Measurements from ENCODE around the gene IRS4. TPM values are rescaled to one million over a fixed set of nuclear protein-coding genes. Genes with fewer than 3 reads are reported as not detected.

Gene IRS4
- total and polyA plus RNA-seq, 10 of the 15 experiments (the other 5 are each of a cell fraction or from before 2014, with no cell fraction given) = 0.03 to 0.11 (median 0.04) TPM; not detected in 7

- Histone ChIP-seq H4K20me1 (ENCODE audit: control insufficient read depth, insufficient read depth) (no peaks in the 10 kb centered on the region), H2AFZ (ENCODE audit: control insufficient read depth, low read depth, low read length) (no peak overlapping the region), H3K4me3 (no peak overlapping the region), H3K4me2 (ENCODE audit: control insufficient read depth, insufficient read depth) (no peak overlapping the region), H3K9me3 (replicated peaks; ENCODE audit: control insufficient read depth, insufficient read depth, low read length) (no peaks in the 10 kb centered on the region), H3K27me3 (replicated peaks in 1 of 2; ENCODE audit: control insufficient read depth in 2 of 2, insufficient read depth in 2 of 2, low read length in 1 of 2) (no peaks in the 10 kb centered on the region), H3K79me2 (ENCODE audit: control insufficient read depth, insufficient read depth, low read length) (no peaks in the 10 kb centered on the region), H3K27ac (ENCODE audit: control insufficient read depth, insufficient read depth) (no peak overlapping the region), H3K4me1 (ENCODE audit: control insufficient read depth, insufficient read depth, low read length) (no peaks in the 10 kb centered on the region), H3K9ac (ENCODE audit: control insufficient read depth, insufficient read depth, low read length) (no peak overlapping the region), H3K36me3 (ENCODE audit: control insufficient read depth in 2 of 2, insufficient read depth in 2 of 2, low read length in 1 of 2) (no peaks in the 10 kb centered on the region)
- TF ChIP-seq ATF3 (IDR thresholded peaks at IDR 0.05; ENCODE audit: borderline replicate concordance, extremely low read depth, low read depth, low read length) (no peak), CHD1 (IDR thresholded peaks at IDR 0.05; ENCODE audit: low read depth, low read length) (no peak), MAX (IDR thresholded peaks at IDR 0.05; ENCODE audit: low read depth, low read length) (no peak), NFYA (IDR thresholded peaks at IDR 0.05; ENCODE audit: borderline replicate concordance, low read depth, low read length) (no peak), ATF7 (IDR thresholded peaks at IDR 0.05; ENCODE audit: low read depth) (no peak)
- TF ChIP-seq, protein P1, sequence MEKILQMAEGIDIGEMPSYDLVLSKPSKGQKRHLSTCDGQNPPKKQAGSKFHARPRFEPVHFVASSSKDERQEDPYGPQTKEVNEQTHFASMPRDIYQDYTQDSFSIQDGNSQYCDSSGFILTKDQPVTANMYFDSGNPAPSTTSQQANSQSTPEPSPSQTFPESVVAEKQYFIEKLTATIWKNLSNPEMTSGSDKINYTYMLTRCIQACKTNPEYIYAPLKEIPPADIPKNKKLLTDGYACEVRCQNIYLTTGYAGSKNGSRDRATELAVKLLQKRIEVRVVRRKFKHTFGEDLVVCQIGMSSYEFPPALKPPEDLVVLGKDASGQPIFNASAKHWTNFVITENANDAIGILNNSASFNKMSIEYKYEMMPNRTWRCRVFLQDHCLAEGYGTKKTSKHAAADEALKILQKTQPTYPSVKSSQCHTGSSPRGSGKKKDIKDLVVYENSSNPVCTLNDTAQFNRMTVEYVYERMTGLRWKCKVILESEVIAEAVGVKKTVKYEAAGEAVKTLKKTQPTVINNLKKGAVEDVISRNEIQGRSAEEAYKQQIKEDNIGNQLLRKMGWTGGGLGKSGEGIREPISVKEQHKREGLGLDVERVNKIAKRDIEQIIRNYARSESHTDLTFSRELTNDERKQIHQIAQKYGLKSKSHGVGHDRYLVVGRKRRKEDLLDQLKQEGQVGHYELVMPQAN (conservative IDR thresholded peaks at IDR 0.05) = no peak
- ATAC-seq = no peak
- no peak for FAIRE-seq
- CTCF ChIA-PET = no interaction called here
- RAD21 ChIA-PET (ENCODE audit: unreplicated experiment) = no interaction called here
- in situ Hi-C loops (cut with MboI) (no loop called here), intact Hi-C loops (cut with micrococcal nuclease; ENCODE audit: unreplicated experiment) (no loop called here)
- SMC1A ChIA-PET (ENCODE audit: uncharacterized antibody, unreplicated experiment) = no interaction called here
- no peak for DNase-seq (ENCODE audit: low read depth, low spot score)
- POLR2A ChIA-PET = no interaction called here
- no TSS peak for BruUV-seq (replicated peaks)
Observed at GRCh38 chrX:108772549-108772948, 36.2 kb upstream of the IRS4 start.
